ENCODE data around the gene PIGP. TPM values are rescaled to one million over a fixed set of nuclear protein-coding genes. Genes with fewer than 3 reads are reported as not detected.

PIGP gene
- total and polyA plus RNA-seq, 2 of the 13 experiments (the other 11 are each of a cell fraction or from before 2014, with no cell fraction given), result 14.8 to 33.4 TPM

DNA sequence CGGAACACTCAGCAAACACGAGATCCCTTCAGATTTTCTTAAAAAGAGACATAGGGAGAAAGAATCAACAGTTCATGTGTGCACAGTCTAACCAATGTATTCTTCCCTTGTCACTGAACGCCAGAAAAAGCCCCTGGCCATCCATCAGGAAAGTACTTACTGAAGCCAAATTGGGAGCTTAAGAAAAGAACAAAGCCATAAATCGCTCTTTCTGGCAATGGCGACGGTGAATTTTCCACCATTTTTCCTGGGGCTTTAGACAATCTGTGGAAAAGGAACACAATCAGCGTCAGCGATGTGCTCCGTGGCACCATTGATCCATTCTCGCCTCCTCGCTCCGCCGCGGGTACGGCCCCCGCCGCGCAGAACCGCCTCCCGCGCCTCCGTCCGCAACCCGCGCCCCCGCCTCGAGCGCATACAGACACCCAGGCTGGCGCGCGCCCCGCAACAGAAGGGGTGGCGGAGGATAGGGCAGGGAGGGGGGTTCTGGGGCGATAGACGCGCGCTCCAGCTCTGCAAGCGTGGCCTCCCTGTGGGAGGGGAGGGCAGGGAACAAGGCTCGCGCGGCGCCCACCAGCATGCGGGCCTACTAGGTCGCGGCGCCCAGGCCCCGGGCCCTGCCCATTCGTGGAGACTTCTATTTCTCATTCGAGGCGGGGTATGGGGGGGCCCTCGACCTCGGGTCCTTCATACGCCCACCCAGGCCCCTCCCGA is 440 bp downstream of the PIGP start (continued):
- TF ChIP-seq, protein P1, sequence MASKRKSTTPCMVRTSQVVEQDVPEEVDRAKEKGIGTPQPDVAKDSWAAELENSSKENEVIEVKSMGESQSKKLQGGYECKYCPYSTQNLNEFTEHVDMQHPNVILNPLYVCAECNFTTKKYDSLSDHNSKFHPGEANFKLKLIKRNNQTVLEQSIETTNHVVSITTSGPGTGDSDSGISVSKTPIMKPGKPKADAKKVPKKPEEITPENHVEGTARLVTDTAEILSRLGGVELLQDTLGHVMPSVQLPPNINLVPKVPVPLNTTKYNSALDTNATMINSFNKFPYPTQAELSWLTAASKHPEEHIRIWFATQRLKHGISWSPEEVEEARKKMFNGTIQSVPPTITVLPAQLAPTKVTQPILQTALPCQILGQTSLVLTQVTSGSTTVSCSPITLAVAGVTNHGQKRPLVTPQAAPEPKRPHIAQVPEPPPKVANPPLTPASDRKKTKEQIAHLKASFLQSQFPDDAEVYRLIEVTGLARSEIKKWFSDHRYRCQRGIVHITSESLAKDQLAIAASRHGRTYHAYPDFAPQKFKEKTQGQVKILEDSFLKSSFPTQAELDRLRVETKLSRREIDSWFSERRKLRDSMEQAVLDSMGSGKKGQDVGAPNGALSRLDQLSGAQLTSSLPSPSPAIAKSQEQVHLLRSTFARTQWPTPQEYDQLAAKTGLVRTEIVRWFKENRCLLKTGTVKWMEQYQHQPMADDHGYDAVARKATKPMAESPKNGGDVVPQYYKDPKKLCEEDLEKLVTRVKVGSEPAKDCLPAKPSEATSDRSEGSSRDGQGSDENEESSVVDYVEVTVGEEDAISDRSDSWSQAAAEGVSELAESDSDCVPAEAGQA (IDR thresholded peaks at IDR 0.05; ENCODE audit: low read depth), result no peak
- TF ChIP-seq, protein P1 (CRISPR knock-in tag; IDR thresholded peaks at IDR 0.05; ENCODE audit: borderline replicate concordance), result no peak
- TF ChIP-seq ZNF460 (CRISPR knock-in tag; IDR thresholded peaks at IDR 0.05; ENCODE audit: borderline replicate concordance) (no peak), RCOR2 (CRISPR knock-in tag; IDR thresholded peaks at IDR 0.05) (0 out of 2 replicates have a peak, but pooled peaks have one; percentile 39), ZSCAN21 (CRISPR knock-in tag; IDR thresholded peaks at IDR 0.05; ENCODE audit: borderline replicate concordance) (no peak; the same call in 1 of the 2 replicates), KMT2A (CRISPR knock-in tag; IDR thresholded peaks at IDR 0.05) (0 out of 2 replicates have a peak, but pooled peaks have one; percentile 10), FOXJ3 (CRISPR knock-in tag; IDR thresholded peaks at IDR 0.05; ENCODE audit: borderline replicate concordance) (peak; percentile 65; the same call in 1 of the 2 replicates), RFX5 (IDR thresholded peaks at IDR 0.05; ENCODE audit: low read depth, low read length) (no peak), BRCA1 (CRISPR knock-in tag; IDR thresholded peaks at IDR 0.05) (no peak), MEIS1 (CRISPR knock-in tag; IDR thresholded peaks at IDR 0.05; ENCODE audit: borderline replicate concordance) (no peak), YEATS4 (CRISPR knock-in tag; IDR thresholded peaks at IDR 0.05; ENCODE audit: borderline replicate concordance) (peak; percentile 79; the same call in 1 of the 2 replicates), ETV5 (CRISPR knock-in tag; IDR thresholded peaks at IDR 0.05; ENCODE audit: borderline replicate concordance) (0 out of 2 replicates have a peak, but pooled peaks have one; percentile 10), ZNF619 (CRISPR knock-in tag; IDR thresholded peaks at IDR 0.05) (no peak), MEF2D (CRISPR knock-in tag; IDR thresholded peaks at IDR 0.05) (no peak), STAT5B (CRISPR knock-in tag; IDR thresholded peaks at IDR 0.05) (0 out of 2 replicates have a peak, but pooled peaks have one; percentile 11), ZNF670 (CRISPR knock-in tag; IDR thresholded peaks at IDR 0.05; ENCODE audit: borderline replicate concordance) (no peak), FOXA3 (CRISPR knock-in tag; IDR thresholded peaks at IDR 0.05) (no peak)
- TF ChIP-seq, protein P2, sequence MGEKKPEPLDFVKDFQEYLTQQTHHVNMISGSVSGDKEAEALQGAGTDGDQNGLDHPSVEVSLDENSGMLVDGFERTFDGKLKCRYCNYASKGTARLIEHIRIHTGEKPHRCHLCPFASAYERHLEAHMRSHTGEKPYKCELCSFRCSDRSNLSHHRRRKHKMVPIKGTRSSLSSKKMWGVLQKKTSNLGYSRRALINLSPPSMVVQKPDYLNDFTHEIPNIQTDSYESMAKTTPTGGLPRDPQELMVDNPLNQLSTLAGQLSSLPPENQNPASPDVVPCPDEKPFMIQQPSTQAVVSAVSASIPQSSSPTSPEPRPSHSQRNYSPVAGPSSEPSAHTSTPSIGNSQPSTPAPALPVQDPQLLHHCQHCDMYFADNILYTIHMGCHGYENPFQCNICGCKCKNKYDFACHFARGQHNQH (CRISPR knock-in tag; IDR thresholded peaks at IDR 0.05), result 0 out of 2 replicates have a peak, but pooled peaks have one; percentile 32
- TF ChIP-seq, protein P3, sequence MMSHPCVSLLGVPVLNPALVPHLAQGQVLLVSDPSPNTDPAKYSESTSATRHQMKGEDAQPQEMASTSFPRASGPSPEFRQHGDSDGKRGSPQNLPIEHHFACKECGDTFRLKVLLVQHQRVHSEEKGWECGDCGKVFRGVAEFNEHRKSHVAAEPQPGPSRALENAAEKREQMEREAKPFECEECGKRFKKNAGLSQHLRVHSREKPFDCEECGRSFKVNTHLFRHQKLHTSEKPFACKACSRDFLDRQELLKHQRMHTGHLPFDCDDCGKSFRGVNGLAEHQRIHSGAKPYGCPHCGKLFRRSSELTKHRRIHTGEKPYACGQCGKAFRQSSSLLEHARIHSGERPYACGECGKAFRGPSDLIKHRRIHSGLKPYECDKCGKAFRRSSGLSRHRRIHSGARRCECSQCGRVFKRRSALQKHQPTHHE (CRISPR knock-in tag; IDR thresholded peaks at IDR 0.05; ENCODE audit: borderline replicate concordance), result peak; percentile 79; the same call in 1 of the 2 replicates
